H1 (cell line): Measurements from ENCODE around the gene ELL2. TPM values are rescaled to one million over a fixed set of nuclear protein-coding genes. Genes with fewer than 3 reads are reported as not detected.

Source experiments
- CTCF ChIA-PET: fragments of 300-600 bp; sonication (Branson Sonifier 250); formaldehyde crosslinking; loops from one replicate; lab custom pipeline; 2021; ENCODE audit not compliant: partially characterized antibody; lab: Charles Lee
- POLR2A ChIA-PET: fragments of 300-600 bp; sonication (Branson Sonifier 250); formaldehyde crosslinking; loops from one replicate; lab custom pipeline; 2021; ENCODE audit warnings: inconsistent platforms; ENCODE audit not compliant: partially characterized antibody; lab: Charles Lee
- DNase-seq, 2 experiments: peaks; one replicate each; pipeline versions ENCODE4 v3.0.0 to v3.0.0-alpha.2; 2010 to 2022; ENCODE audit warnings: low spot score in 2 of 2, low read depth in 1 of 2, mixed read lengths in 1 of 2
- FAIRE-seq: peaks from 2 replicates; lab custom pipeline; 2011; peaks lifted over from hg19 to GRCh38; lab: Jason Lieb, UNC
- H2AFZ ChIP-seq: 2 replicates; pipeline ENCODE4 v1.8.1; 2012; ENCODE audit warnings: low read length, inconsistent platforms
- H2AK5ac ChIP-seq: 2 replicates; pipeline ENCODE4 v1.6.1; 2013; ENCODE audit warnings: low read depth, low read length
- H2BK120ac ChIP-seq: replicated peaks from 2 replicates; pipeline ENCODE3; 2013; ENCODE audit warnings: low read depth, low read length, inconsistent platforms
- H2BK12ac ChIP-seq: 2 replicates; pipeline ENCODE4 v1.6.1; 2013; ENCODE audit warnings: low read depth, low read length
- H2BK15ac ChIP-seq: 2 replicates; pipeline ENCODE4 v1.6.1; 2013; ENCODE audit warnings: low read length
- H2BK20ac ChIP-seq: 2 replicates; pipeline ENCODE4 v1.6.1; 2013; ENCODE audit warnings: low read length
- H2BK5ac ChIP-seq: 2 replicates; pipeline ENCODE4 v1.6.1; 2013; ENCODE audit warnings: low read depth, low read length
- H3K14ac ChIP-seq: 2 replicates; pipeline ENCODE4 v1.6.1; 2013; ENCODE audit warnings: inconsistent platforms; ENCODE audit not compliant: insufficient read length
- H3K18ac ChIP-seq: 2 replicates; pipeline ENCODE4 v1.6.1; 2013; ENCODE audit warnings: low read length; ENCODE audit errors: extremely low read depth
- H3K23ac ChIP-seq: 2 replicates; pipeline ENCODE4 v1.6.1; 2013; ENCODE audit warnings: inconsistent platforms; ENCODE audit not compliant: insufficient read length
- H3K23me2 ChIP-seq: 2 replicates; pipeline ENCODE4 v1.6.1; 2013; ENCODE audit warnings: low read depth, low read length
- H3K27ac ChIP-seq: 2 replicates; pipeline ENCODE4 v1.6.1; 2011; ENCODE audit warnings: low read depth, low read length, inconsistent platforms
- H3K27me3 ChIP-seq, 4 experiments: replicated peaks in 1 of 4; 1 replicate in 1 of 4; 2 replicates in 3 of 4; pipeline versions ENCODE4 v1.6.1 to v1.8.1; 2011 to 2013; ENCODE audit warnings: low read length in 3 of 4, mild to moderate bottlenecking in 3 of 4, inconsistent platforms in 2 of 4, mixed read lengths in 2 of 4, moderate library complexity in 1 of 4; ENCODE audit not compliant: control insufficient read depth in 3 of 4, insufficient read depth in 3 of 4; ENCODE audit errors: extremely low read depth in 1 of 4
- H3K36me3 ChIP-seq, 4 experiments: 2 replicates each; pipeline versions ENCODE4 v1.6.1 to v1.8.1; 2011 to 2013; ENCODE audit warnings: mild to moderate bottlenecking in 4 of 4, low read length in 3 of 4, moderate library complexity in 2 of 4, control low read depth in 1 of 4, inconsistent platforms in 1 of 4; ENCODE audit not compliant: insufficient read depth in 4 of 4, control insufficient read depth in 2 of 4
- H3K4ac ChIP-seq: replicated peaks from 2 replicates; pipeline ENCODE3; 2013; ENCODE audit warnings: low read length, low read depth, mixed read lengths, inconsistent platforms; ENCODE audit not compliant: insufficient read length
- H3K4me1 ChIP-seq, 4 experiments: replicated peaks in 1 of 4; 1 replicate in 1 of 4; 2 replicates in 3 of 4; pipeline versions ENCODE4 v1.6.1 to v1.8.1; 2011 to 2013; ENCODE audit warnings: low read length in 3 of 4, inconsistent platforms in 2 of 4, mixed read lengths in 1 of 4; ENCODE audit not compliant: insufficient read depth in 4 of 4, control insufficient read depth in 3 of 4
- H3K4me2 ChIP-seq, 2 experiments: 2 replicates each; pipeline versions ENCODE4 v1.6.1 to v1.8.1; 2011 to 2013; ENCODE audit warnings: low read depth in 2 of 2, low read length in 2 of 2, control low read depth in 1 of 2, inconsistent platforms in 1 of 2, mild to moderate bottlenecking in 1 of 2; ENCODE audit not compliant: insufficient read depth in 1 of 2
- H3K4me3 ChIP-seq, 4 experiments: fragments of 200-600, 300-600 bp in 1 of 4; sonication (generic), shearing (Covaris generic), sonication (Bioruptor Twin) in 1 of 4; 2 replicates each; pipeline versions ENCODE4 v1.5.1 to v1.8.1; 2011 to 2016; ENCODE audit warnings: low read length in 4 of 4, low read depth in 3 of 4, control low read depth in 2 of 4, inconsistent platforms in 2 of 4, mild to moderate bottlenecking in 2 of 4, mixed read lengths in 1 of 4, moderate library complexity in 1 of 4; ENCODE audit not compliant: insufficient read depth in 2 of 4; ENCODE audit errors: extremely low read depth in 1 of 4
- H3K56ac ChIP-seq: replicated peaks from 2 replicates; pipeline ENCODE3; 2013; ENCODE audit warnings: low read depth, mild to moderate bottlenecking, mixed read lengths, low read length, inconsistent platforms; ENCODE audit not compliant: insufficient read length
- H3K79me1 ChIP-seq: 2 replicates; pipeline ENCODE4 v1.6.1; 2013; ENCODE audit warnings: low read depth, low read length, control low read depth
- H3K79me2 ChIP-seq, 2 experiments: 2 replicates each; pipeline versions ENCODE4 v1.6.1 to v1.8.1; 2012 to 2013; ENCODE audit warnings: low read length in 2 of 2, mild to moderate bottlenecking in 2 of 2, inconsistent platforms in 1 of 2; ENCODE audit not compliant: insufficient read depth in 2 of 2, control insufficient read depth in 1 of 2
- H3K9ac ChIP-seq, 4 experiments: replicated peaks in 1 of 4; 1 replicate in 1 of 4; 2 replicates in 3 of 4; pipeline versions ENCODE4 v1.6.1 to v1.8.1; 2011 to 2013; ENCODE audit warnings: low read depth in 3 of 4, low read length in 3 of 4, control low read depth in 2 of 4, mild to moderate bottlenecking in 2 of 4, moderate library complexity in 2 of 4, inconsistent platforms in 1 of 4; ENCODE audit errors: extremely low read depth in 1 of 4
- H3K9me3 ChIP-seq, 2 experiments: 2 replicates each; pipeline versions ENCODE4 v1.6.1 to v1.8.1; 2012 to 2013; ENCODE audit warnings: mild to moderate bottlenecking in 2 of 2, moderate library complexity in 2 of 2, control low read depth in 1 of 2, inconsistent platforms in 1 of 2, low read depth in 1 of 2, low read length in 1 of 2, mixed read lengths in 1 of 2; ENCODE audit not compliant: insufficient read depth in 2 of 2
- H4K20me1 ChIP-seq, 2 experiments: replicated peaks in 1 of 2; 2 replicates each; pipeline versions ENCODE3 to v1.8.1; 2011 to 2013; ENCODE audit warnings: inconsistent platforms in 2 of 2, low read length in 2 of 2, mild to moderate bottlenecking in 1 of 2; ENCODE audit not compliant: insufficient read depth in 2 of 2, control insufficient read depth in 1 of 2
- H4K5ac ChIP-seq: 2 replicates; pipeline ENCODE4 v1.6.1; 2013; ENCODE audit warnings: low read length, low read depth, mixed read lengths, inconsistent platforms; ENCODE audit not compliant: insufficient read length
- H4K8ac ChIP-seq: 2 replicates; pipeline ENCODE4 v1.8.0; 2013; ENCODE audit warnings: mild to moderate bottlenecking, moderate library complexity, low read length, inconsistent platforms; ENCODE audit not compliant: insufficient read depth; ENCODE audit errors: extremely low read depth
- H4K91ac ChIP-seq: replicated peaks from 2 replicates; pipeline ENCODE3; 2013; ENCODE audit warnings: low read length, mixed read lengths, inconsistent platforms; ENCODE audit not compliant: insufficient read length
- ASH2L ChIP-seq: fragments of 200-600, 300-600 bp; sonication (generic); IDR thresholded peaks from one replicate; pipeline ENCODE4 v1.7.1; 2017; ENCODE audit warnings: low read length
- BCL11A ChIP-seq, 2 experiments: IDR thresholded peaks; one replicate each; pipeline ENCODE4 v1.6.1; 2011; ENCODE audit warnings: low read depth in 2 of 2, low read length in 2 of 2, mild to moderate bottlenecking in 2 of 2
- BRCA1 ChIP-seq: IDR thresholded peaks from 2 replicates; pipeline ENCODE4 v1.6.1; 2012; ENCODE audit warnings: low read depth, low read length, improper control_type of control experiment
- CBX8 ChIP-seq: fragments of 300-800, 300-1000 bp; sonication (generic); IDR thresholded peaks from 2 replicates; pipeline ENCODE4 v1.7.1; 2016; ENCODE audit warnings: low read depth, low read length, borderline replicate concordance
- CEBPB ChIP-seq: IDR thresholded peaks from 2 replicates; pipeline ENCODE4 v1.6.1; 2012; ENCODE audit warnings: low read depth, low read length
- CTBP2 ChIP-seq: IDR thresholded peaks from 2 replicates; pipeline ENCODE4 v1.7.0; 2011; ENCODE audit warnings: borderline replicate concordance, mild to moderate bottlenecking, moderate library complexity, mixed read lengths, low read length; ENCODE audit not compliant: insufficient read depth, insufficient read length
- GABPA ChIP-seq: IDR thresholded peaks from 2 replicates; pipeline ENCODE4 v1.6.1; 2011; ENCODE audit warnings: mild to moderate bottlenecking, low read length, moderate library complexity, borderline replicate concordance; ENCODE audit not compliant: insufficient read depth
- HDAC6 ChIP-seq: IDR thresholded peaks from one replicate; pipeline ENCODE4 v1.7.1; 2012; ENCODE audit warnings: low read depth, mild to moderate bottlenecking, inconsistent platforms, low read length, moderate library complexity
- JUND ChIP-seq: IDR thresholded peaks from 2 replicates; pipeline ENCODE4 v1.6.1; 2011; ENCODE audit warnings: mild to moderate bottlenecking, improper control_type of control experiment, low read length
- RBBP5 ChIP-seq: IDR thresholded peaks from 2 replicates; pipeline ENCODE4 v1.7.1; 2012; ENCODE audit warnings: low read depth, mild to moderate bottlenecking, inconsistent platforms, low read length, moderate library complexity, borderline replicate concordance
- SAP30 ChIP-seq: fragments of 300-600 bp; sonication (generic); IDR thresholded peaks from 2 replicates; pipeline ENCODE4 v1.7.1; 2012; ENCODE audit warnings: low read length, moderate library complexity, mild to moderate bottlenecking, inconsistent platforms; ENCODE audit not compliant: insufficient read depth, insufficient replicate concordance
- TBP ChIP-seq: IDR thresholded peaks from 2 replicates; pipeline ENCODE4 v1.6.1; 2011; ENCODE audit warnings: low read depth, low read length, improper control_type of control experiment
- ZNF274 ChIP-seq: IDR thresholded peaks from 2 replicates; pipeline ENCODE4 v1.7.0; 2012; ENCODE audit warnings: low read length, borderline replicate concordance; ENCODE audit errors: extremely low read depth
- WGBS, 2 experiments: shearing (Covaris generic) in 1 of 2; methylation state at CpG; one replicate each; pipeline versions ENCODE4 v1.1.6 to v1.1.7; 2013 to 2015; ENCODE audit warnings: low lambda C conversion rate in 2 of 2, mixed read lengths in 2 of 2, inconsistent platforms in 1 of 2, low coverage in 1 of 2, missing lambda C conversion rate in 1 of 2; ENCODE audit not compliant: insufficient replicate concordance in 2 of 2, insufficient coverage in 1 of 2, insufficient read length in 1 of 2; ENCODE audit errors: extremely low coverage in 1 of 2, missing lambda C conversion rate in 1 of 2; 5-methylcytosine and 5-hydroxymethylcytosine counted together
- polyA plus RNA-seq, 7 experiments: library from polyadenylated mRNA; depleted of rRNA in 3 of 7; stranded (reverse) in 5 of 7; unstranded in 2 of 7; fragments of >200 nt in 5 of 7; fragments of 200-250 nt in 2 of 7; gene quantifications; 1 replicate in 5 of 7; 2 replicates in 1 of 7; 4 replicates in 1 of 7; pipeline versions ENCODE4 v1.2.1 to v1.2.3, GENCODE V29; 2011 to 2013; ENCODE audit warnings: missing spikeins in 2 of 7, mixed read lengths in 2 of 7
- total RNA-seq: library from RNA; stranded (reverse); fragmentation: NEBNext Ultra II Directional; extraction: Animal tissue kit (Norgen Biotek cat#: 25700); gene quantifications from 2 replicates; pipeline ENCODE4 v1.2.1, GENCODE V29; 2021
- TF ChIP-seq, protein P1 (sequence below): IDR thresholded peaks from 2 replicates; pipeline ENCODE4 v1.6.1; 2012; ENCODE audit warnings: inconsistent platforms

The ELL2 gene
- total and polyA plus RNA-seq, 2 of the 8 experiments (the other 6 are each of a cell fraction or from before 2014, with no cell fraction given) = 6.3 to 29.4 TPM

DNA sequence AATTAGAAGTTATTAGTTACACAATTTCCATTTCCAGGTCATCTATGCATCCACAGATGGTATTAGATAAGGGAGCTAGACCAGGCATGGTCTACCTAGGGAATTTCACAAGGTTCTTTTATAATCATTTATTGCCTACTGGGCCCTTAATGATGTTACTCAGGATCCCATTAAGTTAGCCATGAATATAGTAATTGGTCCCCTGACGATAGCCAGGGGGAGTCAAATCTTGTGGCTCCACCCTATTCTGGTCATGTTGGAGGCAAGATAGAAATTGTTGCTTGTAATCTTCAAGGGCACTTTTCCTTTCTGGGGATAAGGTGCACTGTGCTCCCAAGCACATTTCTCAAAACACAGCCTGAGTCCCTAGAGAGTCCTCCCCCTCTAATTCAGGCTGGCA lies 14.1 kb upstream of the ELL2 start:
- Histone ChIP-seq H3K27ac (no peak overlapping the region), H2AFZ (no peak overlapping the region), H2BK15ac (no peak overlapping the region), H3K56ac (no peak overlapping the region), H3K36me3 (no peaks in the 10 kb centered on the region), H3K79me1 (no peaks in the 10 kb centered on the region), H2BK20ac (no peak overlapping the region), H3K4me2 (no peak overlapping the region), H3K4me1 (no peaks in the 10 kb centered on the region), H4K8ac (no peak overlapping the region), H3K4me3 (no peak overlapping the region), H2BK12ac (no peak overlapping the region), H2BK5ac (no peak overlapping the region), H3K23me2 (no peaks in the 10 kb centered on the region), H4K91ac (no peak overlapping the region), H3K18ac (no peak overlapping the region), H3K23ac (no peak overlapping the region), H3K9me3 (no peaks in the 10 kb centered on the region), H4K5ac (no peak overlapping the region), H3K27me3 (no peaks in the 10 kb centered on the region), H4K20me1 (no peaks in the 10 kb centered on the region), H3K14ac (no peak overlapping the region), H3K9ac (no peak overlapping the region), H2AK5ac (no peak overlapping the region), H3K4ac (no peak overlapping the region), H3K79me2 (no peaks in the 10 kb centered on the region), H2BK120ac (no peak overlapping the region)
- POLR2A ChIA-PET = interaction anchor here (1.3 kb wide), 1 partner anchor 13 kb away, joined by 5 read pairs; no protein-coding TSS in a partner anchor
- no peak for DNase-seq
- no peak for FAIRE-seq
- CTCF ChIA-PET = interaction anchor here (0.6 to 0.7 kb wide), 2 partner anchors 102 to 368 kb away, joined by 3 read pairs; no protein-coding TSS in a partner anchor
- WGBS, 2 experiments = 94% methylated on average over 1 of the region's 1 CpG; no CpG with 5 or more reads in 1 of the 2 experiments
- TF ChIP-seq CBX8 (no peak), SAP30 (no peak), CEBPB (no peak), ZNF274 (no peak), HDAC6 (no peak), CTBP2 (no peak), TBP (no peak), GABPA (no peak), BCL11A (IDR thresholded peaks at IDR 0.05; ENCODE audit: low read depth in 2 of 2, low read length in 2 of 2) (no peak), BRCA1 (no peak), RBBP5 (no peak), ASH2L (no peak), JUND (no peak)
- TF ChIP-seq, protein P1, sequence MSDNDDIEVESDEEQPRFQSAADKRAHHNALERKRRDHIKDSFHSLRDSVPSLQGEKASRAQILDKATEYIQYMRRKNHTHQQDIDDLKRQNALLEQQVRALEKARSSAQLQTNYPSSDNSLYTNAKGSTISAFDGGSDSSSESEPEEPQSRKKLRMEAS = no peak
